ENCODE results near the gene CFAP299. TPM values are rescaled to one million over a fixed set of nuclear protein-coding genes. Genes with fewer than 3 reads are reported as not detected.

The CFAP299 gene
- total and polyA plus RNA-seq, 2 of the 8 experiments (the other 6 are each of a cell fraction or from before 2014, with no cell fraction given): not detected

- Histone ChIP-seq H3K9ac (replicated peaks in 1 of 4; ENCODE audit: extremely low read depth in 1 of 4, low read depth in 3 of 4, low read length in 3 of 4) (no peak overlapping the region), H2BK15ac (ENCODE audit: low read length) (no peak overlapping the region), H2BK20ac (ENCODE audit: low read length) (no peak overlapping the region), H4K20me1 (replicated peaks in 1 of 2; ENCODE audit: control insufficient read depth in 1 of 2, insufficient read depth in 2 of 2, low read length in 2 of 2) (no peaks in the 10 kb centered on the region), H3K23ac (ENCODE audit: insufficient read length) (no peak overlapping the region), H3K27ac (ENCODE audit: low read depth, low read length) (no peak overlapping the region), H3K36me3 (ENCODE audit: control insufficient read depth in 2 of 4, insufficient read depth in 4 of 4, low read length in 3 of 4) (no peaks in the 10 kb centered on the region), H3K4me2 (ENCODE audit: insufficient read depth in 1 of 2, low read depth in 2 of 2, low read length in 2 of 2) (no peak overlapping the region), H3K4ac (replicated peaks; ENCODE audit: insufficient read length, low read depth, low read length) (no peak overlapping the region), H4K8ac (ENCODE audit: extremely low read depth, insufficient read depth, low read length) (no peak overlapping the region), H4K91ac (replicated peaks; ENCODE audit: insufficient read length, low read length) (no peak overlapping the region), H3K56ac (replicated peaks; ENCODE audit: insufficient read length, low read depth, low read length) (no peak overlapping the region), H2BK12ac (ENCODE audit: low read depth, low read length) (no peak overlapping the region), H2AK5ac (ENCODE audit: low read depth, low read length) (no peak overlapping the region), H2BK5ac (ENCODE audit: low read depth, low read length) (no peak overlapping the region), H2BK120ac (replicated peaks; ENCODE audit: low read depth, low read length) (no peak overlapping the region), H3K79me1 (ENCODE audit: low read depth, low read length) (no peaks in the 10 kb centered on the region), H3K79me2 (ENCODE audit: control insufficient read depth in 1 of 2, insufficient read depth in 2 of 2, low read length in 2 of 2) (no peaks in the 10 kb centered on the region), H4K5ac (ENCODE audit: insufficient read length, low read depth, low read length) (no peak overlapping the region), H3K9me3 (ENCODE audit: insufficient read depth in 2 of 2, low read depth in 1 of 2, low read length in 1 of 2) (no peaks in the 10 kb centered on the region), H3K18ac (ENCODE audit: extremely low read depth, low read length) (no peak overlapping the region), H3K4me3 (ENCODE audit: extremely low read depth in 1 of 4, insufficient read depth in 2 of 4, low read depth in 3 of 4, low read length in 4 of 4) (no peak overlapping the region), H3K27me3 (replicated peaks in 1 of 4; ENCODE audit: control insufficient read depth in 3 of 4, extremely low read depth in 1 of 4, insufficient read depth in 3 of 4, low read length in 3 of 4) (no peaks in the 10 kb centered on the region), H3K4me1 (replicated peaks in 1 of 4; ENCODE audit: control insufficient read depth in 3 of 4, insufficient read depth in 4 of 4, low read length in 3 of 4) (peaks cover 0 to 4% (median 0%) of the 10 kb centered on the region in 4 experiments; a peak in 1 of 7 replicates), H2AFZ (ENCODE audit: low read length) (no peak overlapping the region), H3K14ac (ENCODE audit: insufficient read length) (no peak overlapping the region), H3K23me2 (ENCODE audit: low read depth, low read length) (no peaks in the 10 kb centered on the region)
- DNase-seq (ENCODE audit: low read depth in 1 of 2, low spot score in 2 of 2): no peak
- FAIRE-seq: no peak
- CTCF ChIA-PET (ENCODE audit: partially characterized antibody): interaction anchor here (0.6 to 1.1 kb wide), 3 partner anchors 10 to 117 kb away, joined by 3 to 5 read pairs (median 4); no protein-coding TSS in a partner anchor
- POLR2A ChIA-PET (ENCODE audit: partially characterized antibody): interaction anchor here (0.6 kb wide), 1 partner anchor 217 kb away, joined by 3 read pairs; no protein-coding TSS in a partner anchor
- no peak for TF ChIP-seq CHD7 (IDR thresholded peaks at IDR 0.05; ENCODE audit: insufficient replicate concordance, low read length)
These were observed 193.5 kb downstream of the CFAP299 start for GRCh38 chr4:80529026-80529425.
